RWPE2 (cell line): ENCODE measurements around the gene BARX1.

Source experiments
- ATAC-seq: fragments of 200-7000 bp; cut with Tn5 transposase; 3 replicates; pipeline ENCODE4 v1.9.1; 2021; ENCODE audit warnings: low read depth
- DNase-seq: peaks from one replicate; pipeline ENCODE4 v3.0.0-alpha.2; 2020; ENCODE audit warnings: low spot score
- H3K27ac ChIP-seq: fragments of 450-650 bp; 2 replicates; pipeline ENCODE4 v1.5.1; 2017; ENCODE audit warnings: mild to moderate bottlenecking; ENCODE audit not compliant: poor library complexity, severe bottlenecking
- H3K27me3 ChIP-seq: fragments of 250-450 bp; sonication (Bioruptor Pico); 2 replicates; pipeline ENCODE4 v1.5.1; 2021; ENCODE audit warnings: mild to moderate bottlenecking, moderate library complexity; ENCODE audit not compliant: insufficient read depth, poor library complexity, severe bottlenecking
- H3K36me3 ChIP-seq: fragments of 250-450 bp; sonication (Bioruptor Pico); 2 replicates; pipeline ENCODE4 v1.5.1; 2020; ENCODE audit warnings: low read depth, mild to moderate bottlenecking, moderate library complexity
- H3K4me1 ChIP-seq: fragments of 250-450 bp; sonication (Bioruptor Pico); 2 replicates; pipeline ENCODE4 v1.5.1; 2021; ENCODE audit warnings: mild to moderate bottlenecking, moderate library complexity; ENCODE audit not compliant: insufficient read depth, poor library complexity, severe bottlenecking
- H3K4me3 ChIP-seq: fragments of 250-450 bp; sonication (Bioruptor Pico); 2 replicates; pipeline ENCODE4 v1.5.1; 2021; ENCODE audit warnings: mild to moderate bottlenecking, moderate library complexity; ENCODE audit not compliant: severe bottlenecking
- H3K9me3 ChIP-seq: fragments of 250-450 bp; sonication (Bioruptor Pico); 2 replicates; pipeline ENCODE4 v1.5.1; 2021; ENCODE audit warnings: mild to moderate bottlenecking, moderate library complexity; ENCODE audit not compliant: severe bottlenecking
- CTCF ChIP-seq: fragments of 450-650 bp; IDR thresholded peaks from one replicate; pipeline ENCODE4 v1.5.1; 2017; ENCODE audit warnings: mild to moderate bottlenecking, moderate library complexity; ENCODE audit not compliant: poor library complexity, severe bottlenecking

Gene BARX1

GRCh38 chr9:93955111-93955980, at the start of gene BARX1:
Gene BARX1, minus strand, starts transcription at chr9:93955355. Its CDS starts 209 bp downstream, at chr9:93955146.
- Histone ChIP-seq H3K4me3 (peak within 1 kb of the TSS; percentile 12), H3K27ac (no peak within 1 kb of the TSS), H3K36me3 (no peaks in the 10 kb centered on the region), H3K4me1 (no peaks in the 10 kb centered on the region), H3K9me3 (no peaks in the 10 kb centered on the region), H3K27me3 (peaks cover 94% of the 10 kb centered on the region)
- DNase-seq (no peak), ATAC-seq (0 out of 3 replicates have a peak, but pooled peaks have one; percentile 15)
- TF ChIP-seq CTCF = no peak

GRCh38 chr9:94002316-94003140, 47.4 kb upstream of the BARX1 start:
- Histone ChIP-seq H3K27me3 (no peaks in the 10 kb centered on the region), H3K27ac (no peak overlapping the region), H3K4me3 (no peak overlapping the region), H3K4me1 (peaks cover 4% of the 10 kb centered on the region), H3K9me3 (no peaks in the 10 kb centered on the region), H3K36me3 (no peaks in the 10 kb centered on the region)
- TF ChIP-seq CTCF = peak; percentile 65
- no peak for DNase-seq
- no peak for ATAC-seq

GRCh38 chr9:93996863-93997262, 41.7 kb upstream of the BARX1 start:
- no peaks in the 10 kb centered on the region for H3K4me1 ChIP-seq
- H3K36me3 ChIP-seq = no peaks in the 10 kb centered on the region
- no peak for DNase-seq
- no peaks in the 10 kb centered on the region for H3K27me3 ChIP-seq
- peak; percentile 53; the same call in 2 of the 3 replicates for ATAC-seq
- no peaks in the 10 kb centered on the region for H3K9me3 ChIP-seq
- no peak overlapping the region for H3K27ac ChIP-seq
- no peak overlapping the region for H3K4me3 ChIP-seq
- TF ChIP-seq CTCF = peak; percentile 25

GRCh38 chr9:93996367-93996766, 41.2 kb upstream of the BARX1 start:
- ATAC-seq (no peak), DNase-seq (no peak)
- H3K4me3 ChIP-seq = no peak overlapping the region
- H3K27ac ChIP-seq = no peak overlapping the region
- no peaks in the 10 kb centered on the region for H3K4me1 ChIP-seq
- TF ChIP-seq CTCF = no peak
- H3K27me3 ChIP-seq = no peaks in the 10 kb centered on the region
- H3K9me3 ChIP-seq = no peaks in the 10 kb centered on the region
- no peaks in the 10 kb centered on the region for H3K36me3 ChIP-seq
